GM19023 (cell line): ENCODE data around the gene TMTC3.
"Not testable (repeated sequence)": the region's sequence is repeated elsewhere in the genome, so short reads cannot be mapped to it uniquely, and the experiment has no call there.

Source experiments
- ATAC-seq: cut with Tn5 transposase; IDR thresholded peaks from one replicate; pipeline ENCODE4 v1.9.1; 2021; ENCODE audit warnings: mild to moderate bottlenecking, moderate library complexity; ENCODE audit not compliant: unreplicated experiment

The TMTC3 gene

GRCh38 chr12:88141774-88142609 lies at the start of gene TMTC3, which contains the start of gene CEP290:
TSS of gene TMTC3 (plus strand) at chr12:88142307. CDS start at chr12:88148316, 6,009 bp downstream.
TSS of gene CEP290 (minus strand) at chr12:88142088. CDS start at chr12:88141307, 781 bp downstream.
- peak; percentile 93 for ATAC-seq

GRCh38 chr12:88092771-88093170 lies 49.3 kb upstream of the TMTC3 start:
- no peak for ATAC-seq

- ATAC-seq, result no peak
These were observed 48.5 kb upstream of the TMTC3 start for GRCh38 chr12:88093573-88093972.

GRCh38 chr12:88108021-88108420 lies 34.1 kb upstream of the TMTC3 start:
- no peak for ATAC-seq

GRCh38 chr12:88111074-88111652 lies 30.9 kb upstream of the TMTC3 start:
- ATAC-seq, result no peak

GRCh38 chr12:88113871-88114270 lies 28.2 kb upstream of the TMTC3 start:
- no peak for ATAC-seq

GRCh38 chr12:88122666-88123065 lies 19.4 kb upstream of the TMTC3 start:
- ATAC-seq, result no peak

GRCh38 chr12:88127099-88127498 lies 15.0 kb upstream of the TMTC3 start:
- no peak for ATAC-seq

GRCh38 chr12:88127855-88128254 lies 14.3 kb upstream of the TMTC3 start:
- no peak for ATAC-seq

GRCh38 chr12:88132392-88132791 lies 9.7 kb upstream of the TMTC3 start:
- no peak for ATAC-seq

GRCh38 chr12:88133181-88133580 lies 8.9 kb upstream of the TMTC3 start:
- ATAC-seq, result not testable (repeated sequence)

GRCh38 chr12:88139711-88140110 lies 2.4 kb upstream of the TMTC3 start:
- not testable (repeated sequence) for ATAC-seq

- ATAC-seq, result no peak
These were observed 708 bp upstream of the TMTC3 start for GRCh38 chr12:88141425-88141773.

GRCh38 chr12:88142610-88142991 lies 494 bp downstream of the TMTC3 start:
- peak; percentile 5 for ATAC-seq

GRCh38 chr12:88144037-88144436 lies 1.9 kb downstream of the TMTC3 start:
- no peak for ATAC-seq

GRCh38 chr12:88144546-88145468 lies 2.7 kb downstream of the TMTC3 start:
- no peak for ATAC-seq

- ATAC-seq, result no peak
These were observed 3.7 kb downstream of the TMTC3 start for GRCh38 chr12:88145567-88146505.

GRCh38 chr12:88150063-88150462 lies 8.0 kb downstream of the TMTC3 start:
- no peak for ATAC-seq

- no peak for ATAC-seq
These were observed 11.9 kb downstream of the TMTC3 start for GRCh38 chr12:88153959-88154358.

- ATAC-seq, result no peak
These were observed 14.1 kb downstream of the TMTC3 start for GRCh38 chr12:88156075-88156654.
